ENCODE results near the gene TRPM6. TPM values are rescaled to one million over a fixed set of nuclear protein-coding genes. Genes with fewer than 3 reads are reported as not detected.

Gene TRPM6
- total and polyA plus RNA-seq, 2 experiments from 2014 or later, result 0.23 to 0.87 TPM

DNA sequence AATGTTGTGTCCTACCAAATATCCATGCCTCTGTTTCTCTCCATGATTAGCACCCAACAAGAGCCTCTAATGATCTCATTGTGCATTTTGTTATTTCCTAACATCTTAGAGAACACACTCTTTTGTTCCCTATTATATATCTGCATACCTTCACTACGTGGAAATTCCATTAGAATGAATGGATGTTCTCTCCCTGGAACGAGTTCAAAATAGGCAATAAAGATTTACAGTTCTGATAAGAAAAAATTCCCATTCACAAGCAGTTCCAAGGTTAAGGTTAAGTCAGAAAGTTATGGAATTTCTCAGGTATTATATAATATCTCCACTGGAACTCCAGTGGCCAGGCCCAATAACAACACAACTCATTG, 83.7 kb downstream of the TRPM6 start (continued):
- TF ChIP-seq, protein P1, sequence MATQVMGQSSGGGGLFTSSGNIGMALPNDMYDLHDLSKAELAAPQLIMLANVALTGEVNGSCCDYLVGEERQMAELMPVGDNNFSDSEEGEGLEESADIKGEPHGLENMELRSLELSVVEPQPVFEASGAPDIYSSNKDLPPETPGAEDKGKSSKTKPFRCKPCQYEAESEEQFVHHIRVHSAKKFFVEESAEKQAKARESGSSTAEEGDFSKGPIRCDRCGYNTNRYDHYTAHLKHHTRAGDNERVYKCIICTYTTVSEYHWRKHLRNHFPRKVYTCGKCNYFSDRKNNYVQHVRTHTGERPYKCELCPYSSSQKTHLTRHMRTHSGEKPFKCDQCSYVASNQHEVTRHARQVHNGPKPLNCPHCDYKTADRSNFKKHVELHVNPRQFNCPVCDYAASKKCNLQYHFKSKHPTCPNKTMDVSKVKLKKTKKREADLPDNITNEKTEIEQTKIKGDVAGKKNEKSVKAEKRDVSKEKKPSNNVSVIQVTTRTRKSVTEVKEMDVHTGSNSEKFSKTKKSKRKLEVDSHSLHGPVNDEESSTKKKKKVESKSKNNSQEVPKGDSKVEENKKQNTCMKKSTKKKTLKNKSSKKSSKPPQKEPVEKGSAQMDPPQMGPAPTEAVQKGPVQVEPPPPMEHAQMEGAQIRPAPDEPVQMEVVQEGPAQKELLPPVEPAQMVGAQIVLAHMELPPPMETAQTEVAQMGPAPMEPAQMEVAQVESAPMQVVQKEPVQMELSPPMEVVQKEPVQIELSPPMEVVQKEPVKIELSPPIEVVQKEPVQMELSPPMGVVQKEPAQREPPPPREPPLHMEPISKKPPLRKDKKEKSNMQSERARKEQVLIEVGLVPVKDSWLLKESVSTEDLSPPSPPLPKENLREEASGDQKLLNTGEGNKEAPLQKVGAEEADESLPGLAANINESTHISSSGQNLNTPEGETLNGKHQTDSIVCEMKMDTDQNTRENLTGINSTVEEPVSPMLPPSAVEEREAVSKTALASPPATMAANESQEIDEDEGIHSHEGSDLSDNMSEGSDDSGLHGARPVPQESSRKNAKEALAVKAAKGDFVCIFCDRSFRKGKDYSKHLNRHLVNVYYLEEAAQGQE (IDR thresholded peaks at IDR 0.05; ENCODE audit: unreplicated experiment), result no peak
- TF ChIP-seq, protein P2, sequence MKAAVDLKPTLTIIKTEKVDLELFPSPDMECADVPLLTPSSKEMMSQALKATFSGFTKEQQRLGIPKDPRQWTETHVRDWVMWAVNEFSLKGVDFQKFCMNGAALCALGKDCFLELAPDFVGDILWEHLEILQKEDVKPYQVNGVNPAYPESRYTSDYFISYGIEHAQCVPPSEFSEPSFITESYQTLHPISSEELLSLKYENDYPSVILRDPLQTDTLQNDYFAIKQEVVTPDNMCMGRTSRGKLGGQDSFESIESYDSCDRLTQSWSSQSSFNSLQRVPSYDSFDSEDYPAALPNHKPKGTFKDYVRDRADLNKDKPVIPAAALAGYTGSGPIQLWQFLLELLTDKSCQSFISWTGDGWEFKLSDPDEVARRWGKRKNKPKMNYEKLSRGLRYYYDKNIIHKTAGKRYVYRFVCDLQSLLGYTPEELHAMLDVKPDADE (IDR thresholded peaks at IDR 0.05), result no peak
- TF ChIP-seq NANOG (IDR thresholded peaks at IDR 0.05; ENCODE audit: borderline replicate concordance), result no peak
- TF ChIP-seq CREB1 (CRISPR knock-in tag; IDR thresholded peaks at IDR 0.05; ENCODE audit: low read depth), result no peak
- TF ChIP-seq, protein P3, sequence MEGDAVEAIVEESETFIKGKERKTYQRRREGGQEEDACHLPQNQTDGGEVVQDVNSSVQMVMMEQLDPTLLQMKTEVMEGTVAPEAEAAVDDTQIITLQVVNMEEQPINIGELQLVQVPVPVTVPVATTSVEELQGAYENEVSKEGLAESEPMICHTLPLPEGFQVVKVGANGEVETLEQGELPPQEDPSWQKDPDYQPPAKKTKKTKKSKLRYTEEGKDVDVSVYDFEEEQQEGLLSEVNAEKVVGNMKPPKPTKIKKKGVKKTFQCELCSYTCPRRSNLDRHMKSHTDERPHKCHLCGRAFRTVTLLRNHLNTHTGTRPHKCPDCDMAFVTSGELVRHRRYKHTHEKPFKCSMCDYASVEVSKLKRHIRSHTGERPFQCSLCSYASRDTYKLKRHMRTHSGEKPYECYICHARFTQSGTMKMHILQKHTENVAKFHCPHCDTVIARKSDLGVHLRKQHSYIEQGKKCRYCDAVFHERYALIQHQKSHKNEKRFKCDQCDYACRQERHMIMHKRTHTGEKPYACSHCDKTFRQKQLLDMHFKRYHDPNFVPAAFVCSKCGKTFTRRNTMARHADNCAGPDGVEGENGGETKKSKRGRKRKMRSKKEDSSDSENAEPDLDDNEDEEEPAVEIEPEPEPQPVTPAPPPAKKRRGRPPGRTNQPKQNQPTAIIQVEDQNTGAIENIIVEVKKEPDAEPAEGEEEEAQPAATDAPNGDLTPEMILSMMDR (conservative IDR thresholded peaks at IDR 0.05; ENCODE audit: low read depth in 2 of 2), result no peak
- TF ChIP-seq JUNB (IDR thresholded peaks at IDR 0.05; ENCODE audit: unreplicated experiment), result no peak
- TF ChIP-seq ZNF114 (CRISPR knock-in tag; IDR thresholded peaks at IDR 0.05), result no peak

DNA sequence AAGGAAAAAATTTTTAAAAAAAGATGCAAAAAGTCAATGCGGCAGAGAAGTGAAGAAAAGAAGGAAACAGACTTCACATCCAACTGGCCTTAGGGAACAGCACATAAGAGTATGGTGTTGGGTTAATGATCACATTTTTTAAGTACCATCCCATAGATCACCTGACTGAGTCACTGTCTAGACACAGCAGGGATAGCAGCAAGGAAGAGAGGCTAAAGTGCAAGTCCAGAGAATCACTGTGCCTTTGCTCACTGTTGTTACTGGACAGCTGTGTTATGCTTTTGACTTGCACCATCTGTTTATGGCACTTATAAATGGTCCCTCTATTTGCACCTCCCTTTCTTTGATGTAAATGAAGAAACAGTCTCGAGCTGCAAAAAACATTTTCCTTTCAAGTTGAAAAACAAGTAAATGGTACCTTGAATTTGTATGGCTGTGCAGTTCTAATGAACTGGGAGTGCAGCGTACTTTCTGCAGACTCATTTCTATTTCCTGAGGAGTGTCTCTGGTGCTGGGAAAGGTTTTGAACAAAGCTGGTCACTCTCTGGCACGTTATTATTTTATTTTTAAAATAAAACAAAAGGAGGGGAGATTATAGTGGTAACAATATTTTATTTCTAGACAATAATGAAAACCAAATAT, 84.2 kb downstream of the TRPM6 start:
- Histone ChIP-seq H3K9me2 (ENCODE audit: insufficient read depth) (no peaks in the 10 kb centered on the region), H3K27me3 (ENCODE audit: insufficient read depth) (no peaks in the 10 kb centered on the region), H3F3A (replicated peaks; ENCODE audit: low read depth) (no peaks in the 10 kb centered on the region), H3K4me3 (no peak overlapping the region), H4K20me1 (replicated peaks; ENCODE audit: insufficient read depth) (no peaks in the 10 kb centered on the region; the same call in 1 of the 2 replicates), H3K36me3 (ENCODE audit: insufficient read depth) (no peaks in the 10 kb centered on the region), H3K4me2 (no peak overlapping the region), H3K79me2 (replicated peaks; ENCODE audit: insufficient read depth) (no peaks in the 10 kb centered on the region), H3K27ac (ENCODE audit: low read depth) (no peak overlapping the region), H2AFZ (no peak overlapping the region), H3K4me1 (ENCODE audit: insufficient read depth) (no peaks in the 10 kb centered on the region)
- no peaks in the 10 kb centered on the region for H3K36me3 Mint-ChIP-seq (ENCODE audit: low read depth)
- H3K4me3 Mint-ChIP-seq, result no peak overlapping the region
- ATAC-seq (no peak), DNase-seq (ENCODE audit: low spot score) (no peak)
- H3K27ac Mint-ChIP-seq, result no peak overlapping the region
- no peaks in the 10 kb centered on the region for H3K9me3 Mint-ChIP-seq
- H3K4me1 Mint-ChIP-seq, result no peaks in the 10 kb centered on the region
- H3K27me3 Mint-ChIP-seq (ENCODE audit: insufficient read depth, low read depth, poor library complexity), result peaks cover 2% of the 10 kb centered on the region
- TF ChIP-seq POLR2AphosphoS5 (IDR thresholded peaks at IDR 0.05; ENCODE audit: low read depth) (no peak), EZH2phosphoT487 (IDR thresholded peaks at IDR 0.05; ENCODE audit: unreplicated experiment) (no peak), CREB1 (CRISPR knock-in tag; IDR thresholded peaks at IDR 0.05; ENCODE audit: low read depth) (no peak), JUNB (IDR thresholded peaks at IDR 0.05; ENCODE audit: unreplicated experiment) (no peak), ZNF114 (CRISPR knock-in tag; IDR thresholded peaks at IDR 0.05) (no peak)
- TF ChIP-seq, protein P2 (IDR thresholded peaks at IDR 0.05), result no peak
- TF ChIP-seq, protein P4, sequence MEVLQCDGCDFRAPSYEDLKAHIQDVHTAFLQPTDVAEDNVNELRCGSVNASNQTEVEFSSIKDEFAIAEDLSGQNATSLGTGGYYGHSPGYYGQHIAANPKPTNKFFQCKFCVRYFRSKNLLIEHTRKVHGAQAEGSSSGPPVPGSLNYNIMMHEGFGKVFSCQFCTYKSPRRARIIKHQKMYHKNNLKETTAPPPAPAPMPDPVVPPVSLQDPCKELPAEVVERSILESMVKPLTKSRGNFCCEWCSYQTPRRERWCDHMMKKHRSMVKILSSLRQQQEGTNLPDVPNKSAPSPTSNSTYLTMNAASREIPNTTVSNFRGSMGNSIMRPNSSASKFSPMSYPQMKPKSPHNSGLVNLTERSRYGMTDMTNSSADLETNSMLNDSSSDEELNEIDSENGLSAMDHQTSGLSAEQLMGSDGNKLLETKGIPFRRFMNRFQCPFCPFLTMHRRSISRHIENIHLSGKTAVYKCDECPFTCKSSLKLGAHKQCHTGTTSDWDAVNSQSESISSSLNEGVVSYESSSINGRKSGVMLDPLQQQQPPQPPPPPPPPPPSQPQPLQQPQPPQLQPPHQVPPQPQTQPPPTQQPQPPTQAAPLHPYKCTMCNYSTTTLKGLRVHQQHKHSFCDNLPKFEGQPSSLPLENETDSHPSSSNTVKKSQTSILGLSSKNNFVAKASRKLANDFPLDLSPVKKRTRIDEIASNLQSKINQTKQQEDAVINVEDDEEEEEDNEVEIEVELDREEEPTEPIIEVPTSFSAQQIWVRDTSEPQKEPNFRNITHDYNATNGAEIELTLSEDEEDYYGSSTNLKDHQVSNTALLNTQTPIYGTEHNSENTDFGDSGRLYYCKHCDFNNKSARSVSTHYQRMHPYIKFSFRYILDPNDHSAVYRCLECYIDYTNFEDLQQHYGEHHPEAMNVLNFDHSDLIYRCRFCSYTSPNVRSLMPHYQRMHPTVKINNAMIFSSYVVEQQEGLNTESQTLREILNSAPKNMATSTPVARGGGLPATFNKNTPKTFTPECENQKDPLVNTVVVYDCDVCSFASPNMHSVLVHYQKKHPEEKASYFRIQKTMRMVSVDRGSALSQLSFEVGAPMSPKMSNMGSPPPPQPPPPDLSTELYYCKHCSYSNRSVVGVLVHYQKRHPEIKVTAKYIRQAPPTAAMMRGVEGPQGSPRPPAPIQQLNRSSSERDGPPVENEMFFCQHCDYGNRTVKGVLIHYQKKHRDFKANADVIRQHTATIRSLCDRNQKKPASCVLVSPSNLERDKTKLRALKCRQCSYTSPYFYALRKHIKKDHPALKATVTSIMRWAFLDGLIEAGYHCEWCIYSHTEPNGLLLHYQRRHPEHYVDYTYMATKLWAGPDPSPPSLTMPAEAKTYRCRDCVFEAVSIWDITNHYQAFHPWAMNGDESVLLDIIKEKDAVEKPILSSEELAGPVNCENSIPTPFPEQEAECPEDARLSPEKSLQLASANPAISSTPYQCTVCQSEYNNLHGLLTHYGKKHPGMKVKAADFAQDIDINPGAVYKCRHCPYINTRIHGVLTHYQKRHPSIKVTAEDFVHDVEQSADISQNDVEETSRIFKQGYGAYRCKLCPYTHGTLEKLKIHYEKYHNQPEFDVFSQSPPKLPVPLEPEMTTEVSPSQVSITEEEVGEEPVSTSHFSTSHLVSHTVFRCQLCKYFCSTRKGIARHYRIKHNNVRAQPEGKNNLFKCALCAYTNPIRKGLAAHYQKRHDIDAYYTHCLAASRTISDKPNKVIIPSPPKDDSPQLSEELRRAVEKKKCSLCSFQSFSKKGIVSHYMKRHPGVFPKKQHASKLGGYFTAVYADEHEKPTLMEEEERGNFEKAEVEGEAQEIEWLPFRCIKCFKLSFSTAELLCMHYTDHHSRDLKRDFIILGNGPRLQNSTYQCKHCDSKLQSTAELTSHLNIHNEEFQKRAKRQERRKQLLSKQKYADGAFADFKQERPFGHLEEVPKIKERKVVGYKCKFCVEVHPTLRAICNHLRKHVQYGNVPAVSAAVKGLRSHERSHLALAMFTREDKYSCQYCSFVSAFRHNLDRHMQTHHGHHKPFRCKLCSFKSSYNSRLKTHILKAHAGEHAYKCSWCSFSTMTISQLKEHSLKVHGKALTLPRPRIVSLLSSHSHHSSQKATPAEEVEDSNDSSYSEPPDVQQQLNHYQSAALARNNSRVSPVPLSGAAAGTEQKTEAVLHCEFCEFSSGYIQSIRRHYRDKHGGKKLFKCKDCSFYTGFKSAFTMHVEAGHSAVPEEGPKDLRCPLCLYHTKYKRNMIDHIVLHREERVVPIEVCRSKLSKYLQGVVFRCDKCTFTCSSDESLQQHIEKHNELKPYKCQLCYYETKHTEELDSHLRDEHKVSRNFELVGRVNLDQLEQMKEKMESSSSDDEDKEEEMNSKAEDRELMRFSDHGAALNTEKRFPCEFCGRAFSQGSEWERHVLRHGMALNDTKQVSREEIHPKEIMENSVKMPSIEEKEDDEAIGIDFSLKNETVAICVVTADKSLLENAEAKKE (CRISPR knock-in tag; IDR thresholded peaks at IDR 0.05), result no peak
